Measurements from ENCODE around the gene ITPR1.

DNA sequence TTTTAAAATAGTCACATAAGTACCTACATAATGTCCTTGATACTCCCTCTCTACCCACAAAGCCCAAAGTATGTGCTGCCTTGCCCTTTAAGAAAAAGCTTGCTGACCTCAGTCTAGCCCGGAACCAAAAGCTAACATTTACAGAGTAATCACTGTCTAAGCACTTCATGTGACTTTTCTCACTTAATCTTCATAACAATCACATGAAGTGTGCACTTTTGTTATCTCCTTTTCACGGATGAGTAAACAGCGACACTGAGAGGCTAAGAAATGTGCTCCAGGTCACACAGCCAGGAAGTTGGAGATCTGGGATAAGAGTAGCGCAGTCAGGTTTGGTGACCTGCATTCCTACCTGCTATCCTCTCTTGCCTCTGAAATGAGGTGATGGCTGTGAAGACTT lies 194.0 kb downstream of the ITPR1 start:
- no peak for TF ChIP-seq EZH2 (IDR thresholded peaks at IDR 0.05; ENCODE audit: insufficient read depth, poor library complexity, severe bottlenecking)
- TF ChIP-seq EZH2phosphoT487 (IDR thresholded peaks at IDR 0.05; ENCODE audit: insufficient read depth, low read depth), result no peak
